Measurements from ENCODE around the gene KCNIP1.

GRCh38 chr5:170552621-170553115 lies 48.8 kb downstream of the KCNIP1 start:
- TF ChIP-seq CTCF (IDR thresholded peaks at IDR 0.05): peak in 1 of 12 donors; percentile 20
- TF ChIP-seq POLR2A (IDR thresholded peaks at IDR 0.05): no peak

Data from heart left ventricle (tissue), 13 donors.